Measurements from ENCODE around the gene F12. TPM values are rescaled to one million over a fixed set of nuclear protein-coding genes. Genes with fewer than 3 reads are reported as not detected.

F12 gene
- total RNA-seq, 4 donors from 2014 or later: 2.6 to 20.1 (median 5.6) TPM

DNA sequence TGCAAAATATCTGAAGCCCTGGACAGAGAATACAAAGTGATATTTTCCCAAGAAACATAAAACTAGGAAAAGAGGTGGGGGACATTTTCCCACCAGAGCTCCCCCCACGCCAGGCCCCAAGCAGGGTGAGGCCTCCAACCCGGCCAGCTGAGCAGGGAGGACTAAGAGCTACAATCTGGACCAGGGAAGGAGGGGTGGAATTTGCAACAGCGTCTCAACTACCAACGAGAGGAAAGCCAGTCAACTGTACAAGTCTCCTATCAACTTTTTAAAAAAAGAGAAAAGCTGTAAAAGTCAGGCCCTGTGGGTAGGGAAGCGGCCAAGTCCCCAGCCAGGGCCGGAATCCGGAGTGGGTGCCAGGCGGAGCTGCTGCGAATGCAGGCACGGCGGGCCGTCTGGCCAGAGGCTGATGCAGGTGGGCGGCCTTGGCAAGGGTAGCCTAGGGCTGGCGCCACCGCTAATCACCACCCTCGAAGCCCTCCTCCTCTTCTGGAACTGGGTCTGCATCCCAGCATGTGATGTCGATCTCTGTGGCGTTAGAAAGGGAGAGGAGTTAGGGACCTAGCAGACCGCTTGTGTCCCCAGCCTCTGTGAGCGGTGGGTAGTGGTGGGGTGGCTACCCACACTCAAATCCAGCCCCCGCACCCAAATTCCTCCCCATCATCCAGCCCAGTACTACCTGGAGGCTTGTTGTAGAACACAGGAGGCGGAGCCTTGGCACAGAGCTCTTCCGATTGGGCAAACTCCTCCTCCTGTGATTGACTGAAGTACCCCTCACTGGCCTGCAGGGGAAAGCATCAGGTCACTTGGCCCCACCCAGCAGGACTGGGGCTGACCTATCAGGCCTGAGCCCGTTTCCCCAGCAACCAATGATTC is 47.9 kb upstream of the F12 start:
- intact Hi-C loops (cut with DNase I; ENCODE audit: low total_unique reads): loop anchor here (2.0 to 10.0 kb wide), 2 partner anchors 40 to 142 kb away; partner anchors contain the start of genes MXD3 and PDLIM7
- peaks cover 10 to 27% (median 24%) of the 10 kb centered on the region in 4 donors for H3K4me1 ChIP-seq

DNA sequence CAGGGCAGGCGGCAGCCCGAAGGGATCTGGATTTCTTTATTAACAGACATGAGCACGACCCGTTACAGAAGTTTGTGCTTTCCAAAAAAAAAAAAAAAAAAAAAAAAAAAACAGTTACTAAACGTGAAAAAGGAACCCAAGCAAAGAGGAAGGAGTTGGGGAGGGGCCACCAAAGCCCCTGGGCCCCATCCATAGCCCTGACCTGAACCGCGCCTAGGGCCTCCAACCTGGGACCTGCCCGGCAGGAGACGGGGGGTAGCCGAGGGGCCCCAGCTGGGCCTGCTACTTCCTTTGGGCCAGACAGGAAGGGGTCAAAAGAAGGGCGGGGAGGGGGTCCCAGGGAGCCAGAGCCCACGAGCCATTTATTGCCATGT is 47.2 kb upstream of the F12 start:
- Histone ChIP-seq H3K4me1 (peaks cover 10 to 27% (median 24%) of the 10 kb centered on the region in 4 donors), H3K9me3 (no peaks in the 10 kb centered on the region), H3K27me3 (no peaks in the 10 kb centered on the region), H3K27ac (peak overlapping the region; percentile 17 to 92 (median 88)), H3K36me3 (no peaks in the 10 kb centered on the region), H3K4me3 (no peak overlapping the region)
- no peak for DNase-seq
- in situ Hi-C loops (cut with MboI; ENCODE audit: low pct_ligation_motif_present in 1 of 4, low pct_unique_long_range_greater_than_20kb in 1 of 4, low sequenced_read_pairs in 3 of 4) (loop anchor here in 2 of 4 donors (5.0 to 25.0 kb wide), 2 partner anchors 64 to 144 kb away; partner anchors contain the start of genes MXD3 (in 1 of the 2), PRELID1 (in 1 of the 2) and RAB24 (in 1 of the 2)), intact Hi-C loops (cut with DNase I; ENCODE audit: low total_unique reads) (loop anchor here (2.0 to 10.0 kb wide), 2 partner anchors 40 to 142 kb away; partner anchors contain the start of genes MXD3 and PDLIM7)
- 19% methylated on average over 12 of the region's 12 CpGs; no CpG with 5 or more reads in 1 of the 2 donors for WGBS, 2 donors (ENCODE audit: low coverage in 1 of 2)
- no peak for TF ChIP-seq EP300 (IDR thresholded peaks at IDR 0.05; ENCODE audit: low read depth)
- no peak for TF ChIP-seq POLR2AphosphoS5 (IDR thresholded peaks at IDR 0.05)
- no peak for TF ChIP-seq POLR2A (IDR thresholded peaks at IDR 0.05)
- TF ChIP-seq, protein P1, sequence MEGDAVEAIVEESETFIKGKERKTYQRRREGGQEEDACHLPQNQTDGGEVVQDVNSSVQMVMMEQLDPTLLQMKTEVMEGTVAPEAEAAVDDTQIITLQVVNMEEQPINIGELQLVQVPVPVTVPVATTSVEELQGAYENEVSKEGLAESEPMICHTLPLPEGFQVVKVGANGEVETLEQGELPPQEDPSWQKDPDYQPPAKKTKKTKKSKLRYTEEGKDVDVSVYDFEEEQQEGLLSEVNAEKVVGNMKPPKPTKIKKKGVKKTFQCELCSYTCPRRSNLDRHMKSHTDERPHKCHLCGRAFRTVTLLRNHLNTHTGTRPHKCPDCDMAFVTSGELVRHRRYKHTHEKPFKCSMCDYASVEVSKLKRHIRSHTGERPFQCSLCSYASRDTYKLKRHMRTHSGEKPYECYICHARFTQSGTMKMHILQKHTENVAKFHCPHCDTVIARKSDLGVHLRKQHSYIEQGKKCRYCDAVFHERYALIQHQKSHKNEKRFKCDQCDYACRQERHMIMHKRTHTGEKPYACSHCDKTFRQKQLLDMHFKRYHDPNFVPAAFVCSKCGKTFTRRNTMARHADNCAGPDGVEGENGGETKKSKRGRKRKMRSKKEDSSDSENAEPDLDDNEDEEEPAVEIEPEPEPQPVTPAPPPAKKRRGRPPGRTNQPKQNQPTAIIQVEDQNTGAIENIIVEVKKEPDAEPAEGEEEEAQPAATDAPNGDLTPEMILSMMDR (IDR thresholded peaks at IDR 0.05): no peak

More for the DNA sequence above, 47.9 kb upstream of the F12 start:
- in situ Hi-C loops (cut with MboI; ENCODE audit: low pct_ligation_motif_present in 1 of 4, low pct_unique_long_range_greater_than_20kb in 1 of 4, low sequenced_read_pairs in 3 of 4): loop anchor here in 2 of 4 donors (5.0 to 25.0 kb wide), 2 partner anchors 65 to 145 kb away; partner anchors contain the start of genes MXD3 (in 1 of the 2), PRELID1 (in 1 of the 2) and RAB24 (in 1 of the 2)
- DNase-seq: peak; percentile 76
- peak overlapping the region; percentile 17 to 92 (median 54) for H3K27ac ChIP-seq
- no peak overlapping the region for H3K4me3 ChIP-seq
- no peaks in the 10 kb centered on the region for H3K27me3 ChIP-seq
- no peak for TF ChIP-seq EP300 (IDR thresholded peaks at IDR 0.05; ENCODE audit: low read depth)
- TF ChIP-seq, protein P1 (IDR thresholded peaks at IDR 0.05): peak; percentile 55 to 75 (median 62)
- no peaks in the 10 kb centered on the region for H3K9me3 ChIP-seq
- H3K36me3 ChIP-seq: no peaks in the 10 kb centered on the region
- WGBS, 2 donors (ENCODE audit: low coverage in 1 of 2): 80 to 81% methylated on average over 10 to 24 of the region's 24 CpGs

DNA sequence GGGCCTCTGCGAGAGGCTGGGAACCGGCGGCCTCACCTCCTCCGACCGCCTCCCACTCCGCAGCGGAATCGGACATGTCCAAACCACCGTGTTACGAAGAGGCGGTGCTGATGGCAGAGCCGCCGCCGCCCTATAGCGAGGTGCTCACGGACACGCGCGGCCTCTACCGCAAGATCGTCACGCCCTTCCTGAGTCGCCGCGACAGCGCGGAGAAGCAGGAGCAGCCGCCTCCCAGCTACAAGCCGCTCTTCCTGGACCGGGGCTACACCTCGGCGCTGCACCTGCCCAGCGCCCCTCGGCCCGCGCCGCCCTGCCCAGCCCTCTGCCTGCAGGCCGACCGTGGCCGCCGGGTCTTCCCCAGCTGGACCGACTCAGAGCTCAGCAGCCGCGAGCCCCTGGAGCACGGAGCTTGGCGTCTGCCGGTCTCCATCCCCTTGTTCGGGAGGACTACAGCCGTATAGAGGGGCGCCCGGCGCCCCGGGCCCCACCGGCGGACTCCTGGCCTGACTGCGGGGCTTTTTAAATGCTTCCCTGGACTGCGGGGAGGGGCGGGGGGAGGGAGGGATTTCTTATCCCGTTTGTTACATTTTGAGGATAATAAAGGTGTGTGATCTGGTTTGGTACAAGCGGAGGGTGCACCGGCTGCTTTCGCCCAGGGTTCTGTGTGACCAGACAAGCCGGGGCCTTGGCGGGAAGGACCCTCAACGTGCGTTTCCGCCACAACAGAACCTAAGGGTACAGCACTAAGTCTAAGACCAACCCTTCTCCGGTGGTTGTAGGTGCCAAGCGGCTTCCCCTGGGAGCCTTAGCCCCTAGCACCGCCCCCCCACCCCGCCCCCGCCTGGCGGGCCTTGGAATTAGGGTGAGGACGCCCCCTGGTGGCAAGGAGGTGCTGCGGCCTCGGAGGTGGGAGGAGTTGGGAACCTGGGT is 46.6 kb upstream of the F12 start:
- intact Hi-C loops (cut with DNase I; ENCODE audit: low total_unique reads): loop anchor here (2.0 to 10.0 kb wide), 3 partner anchors 41 to 141 kb away; partner anchors contain the start of genes MXD3 and PDLIM7
- in situ Hi-C loops (cut with MboI; ENCODE audit: low pct_ligation_motif_present in 1 of 4, low pct_unique_long_range_greater_than_20kb in 1 of 4, low sequenced_read_pairs in 3 of 4): loop anchor here in 2 of 4 donors (5.0 to 25.0 kb wide), 2 partner anchors 64 to 144 kb away; partner anchors contain the start of genes MXD3 (in 1 of the 2), PRELID1 (in 1 of the 2) and RAB24 (in 1 of the 2)
- peak overlapping the region; percentile 76 to 92 (median 88) for H3K27ac ChIP-seq
- H3K36me3 ChIP-seq: no peaks in the 10 kb centered on the region
- no peak for TF ChIP-seq POLR2A (IDR thresholded peaks at IDR 0.05)
- TF ChIP-seq EP300 (IDR thresholded peaks at IDR 0.05; ENCODE audit: low read depth): no peak
- TF ChIP-seq POLR2AphosphoS5 (IDR thresholded peaks at IDR 0.05): peak; percentile 12 to 36 (median 15)
- TF ChIP-seq, protein P1 (IDR thresholded peaks at IDR 0.05): peak; percentile 76 to 99 (median 97)
- H3K4me1 ChIP-seq: peaks cover 10 to 27% (median 24%) of the 10 kb centered on the region in 4 donors
- DNase-seq: peak; percentile 97
- H3K9me3 ChIP-seq: no peaks in the 10 kb centered on the region
- H3K27me3 ChIP-seq: no peaks in the 10 kb centered on the region
- H3K4me3 ChIP-seq: peak overlapping the region; percentile 46 to 67 (median 64)
- WGBS, 2 donors (ENCODE audit: low coverage in 1 of 2): 0% methylated on average over 58 of the region's 76 CpGs; no CpG with 5 or more reads in 1 of the 2 donors

Data from transverse colon (tissue), 4 donors.